Measurements from ENCODE around the gene ZNF423. TPM values are rescaled to one million over a fixed set of nuclear protein-coding genes. Genes with fewer than 3 reads are reported as not detected.

Gene ZNF423
- total and polyA plus RNA-seq, 9 of the 15 experiments (the other 6 are each of a cell fraction or from before 2014, with no cell fraction given): not detected

- TF ChIP-seq REST (IDR thresholded peaks at IDR 0.05; ENCODE audit: borderline replicate concordance) (no peak), REST (CRISPR knock-in tag; IDR thresholded peaks at IDR 0.05; ENCODE audit: low read depth) (no peak), ZNF79 (CRISPR knock-in tag; IDR thresholded peaks at IDR 0.05; ENCODE audit: low read depth) (no peak), PHF20 (IDR thresholded peaks at IDR 0.05; ENCODE audit: partially characterized antibody) (no peak), SMC3 (conservative IDR thresholded peaks at IDR 0.05; ENCODE audit: insufficient read depth, low read depth, low read length) (no peak)
These were observed 398.7 kb downstream of the ZNF423 start (continued) for GRCh38 chr16:49457196-49457595.
